Neural progenitor cell (in vitro differentiated cells): Measurements from ENCODE around the gene IL31RA. TPM values are rescaled to one million over a fixed set of nuclear protein-coding genes. Genes with fewer than 3 reads are reported as not detected.

ENCODE experiments used
- DNase-seq: peaks from one replicate; pipeline ENCODE4 v3.0.0-alpha.2; 2016; ENCODE audit warnings: low spot score
- H2AFZ ChIP-seq: fragments of 200-600 bp; sonication (generic); replicated peaks from 2 replicates; pipeline ENCODE4 v1.6.1; 2016; ENCODE audit warnings: antibody characterized with exemption
- H3F3A ChIP-seq: fragments of 200-600 bp; sonication (generic); 2 replicates; pipeline ENCODE4 v1.6.1; 2016; ENCODE audit warnings: antibody characterized with exemption, low read depth
- H3K27ac ChIP-seq: fragments of 200-600 bp; sonication (generic); 2 replicates; pipeline ENCODE4 v1.5.1; 2016; ENCODE audit warnings: mild to moderate bottlenecking
- H3K27me3 ChIP-seq: fragments of 200-600 bp; sonication (generic); 2 replicates; pipeline ENCODE4 v1.6.1; 2016; ENCODE audit warnings: mild to moderate bottlenecking, moderate library complexity
- H3K36me3 ChIP-seq: fragments of 200-600 bp; sonication (generic); 2 replicates; pipeline ENCODE4 v1.5.1; 2016
- H3K4me1 ChIP-seq: fragments of 200-600 bp; sonication (generic); 2 replicates; pipeline ENCODE4 v1.6.1; 2016; ENCODE audit warnings: mixed run types
- H3K4me2 ChIP-seq: fragments of 200-600 bp; sonication (generic); 2 replicates; pipeline ENCODE4 v1.6.1; 2016
- H3K4me3 ChIP-seq: fragments of 200-600 bp; sonication (generic); 2 replicates; pipeline ENCODE4 v1.5.1; 2016
- H3K79me2 ChIP-seq: fragments of 200-600 bp; sonication (generic); 2 replicates; pipeline ENCODE4 v1.6.1; 2016; ENCODE audit warnings: low read depth
- H3K9ac ChIP-seq: fragments of 200-600 bp; sonication (generic); 2 replicates; pipeline ENCODE4 v1.6.1; 2016
- H3K9me3 ChIP-seq: fragments of 200-600 bp; sonication (generic); 2 replicates; pipeline ENCODE4 v1.5.1; 2016; ENCODE audit warnings: low read depth
- H4K20me1 ChIP-seq: fragments of 200-600 bp; sonication (generic); 2 replicates; pipeline ENCODE4 v1.6.1; 2016; ENCODE audit warnings: low read depth
- H3K27ac Mint-ChIP-seq: 3 replicates; pipeline ENCODE4 v1.8.0; 2021; ENCODE audit warnings: mixed read lengths
- H3K27me3 Mint-ChIP-seq: 2 replicates; pipeline ENCODE4 v1.8.0; 2022; ENCODE audit warnings: low read depth, mild to moderate bottlenecking, inconsistent platforms, moderate library complexity, mixed read lengths; ENCODE audit not compliant: insufficient read depth
- H3K36me3 Mint-ChIP-seq: 3 replicates; pipeline ENCODE4 v1.8.0; 2021; ENCODE audit warnings: mixed read lengths
- H3K4me1 Mint-ChIP-seq: 3 replicates; pipeline ENCODE4 v1.8.0; 2021; ENCODE audit warnings: mixed read lengths
- H3K4me3 Mint-ChIP-seq: 3 replicates; pipeline ENCODE4 v1.8.0; 2021; ENCODE audit warnings: mild to moderate bottlenecking, moderate library complexity, mixed read lengths
- H3K9me3 Mint-ChIP-seq: 3 replicates; pipeline ENCODE4 v1.8.0; 2020; ENCODE audit warnings: mixed read lengths
- EZH2 ChIP-seq: fragments of 200-600 bp; sonication (generic); IDR thresholded peaks from 2 replicates; pipeline ENCODE4 v1.6.1; 2017; ENCODE audit warnings: antibody characterized with exemption, mild to moderate bottlenecking, moderate library complexity
- EZH2phosphoT487 ChIP-seq: fragments of 200-600 bp; sonication (generic); IDR thresholded peaks from 2 replicates; pipeline ENCODE4 v1.6.1; 2017; ENCODE audit warnings: antibody characterized with exemption
- total RNA-seq: library from RNA; depleted of rRNA; stranded (reverse); fragments of >200 nt; gene quantifications from 2 replicates; pipeline ENCODE4 v1.2.3, GENCODE V29; 2015; ENCODE audit warnings: low replicate concordance
- TF ChIP-seq, protein P1 (sequence below): fragments of 200-600 bp; sonication (generic); IDR thresholded peaks from 2 replicates; pipeline ENCODE4 v1.5.1; 2017; ENCODE audit warnings: antibody characterized with exemption, mild to moderate bottlenecking

The IL31RA gene
- total RNA-seq, 1 donor from 2014 or later, result not detected

DNA sequence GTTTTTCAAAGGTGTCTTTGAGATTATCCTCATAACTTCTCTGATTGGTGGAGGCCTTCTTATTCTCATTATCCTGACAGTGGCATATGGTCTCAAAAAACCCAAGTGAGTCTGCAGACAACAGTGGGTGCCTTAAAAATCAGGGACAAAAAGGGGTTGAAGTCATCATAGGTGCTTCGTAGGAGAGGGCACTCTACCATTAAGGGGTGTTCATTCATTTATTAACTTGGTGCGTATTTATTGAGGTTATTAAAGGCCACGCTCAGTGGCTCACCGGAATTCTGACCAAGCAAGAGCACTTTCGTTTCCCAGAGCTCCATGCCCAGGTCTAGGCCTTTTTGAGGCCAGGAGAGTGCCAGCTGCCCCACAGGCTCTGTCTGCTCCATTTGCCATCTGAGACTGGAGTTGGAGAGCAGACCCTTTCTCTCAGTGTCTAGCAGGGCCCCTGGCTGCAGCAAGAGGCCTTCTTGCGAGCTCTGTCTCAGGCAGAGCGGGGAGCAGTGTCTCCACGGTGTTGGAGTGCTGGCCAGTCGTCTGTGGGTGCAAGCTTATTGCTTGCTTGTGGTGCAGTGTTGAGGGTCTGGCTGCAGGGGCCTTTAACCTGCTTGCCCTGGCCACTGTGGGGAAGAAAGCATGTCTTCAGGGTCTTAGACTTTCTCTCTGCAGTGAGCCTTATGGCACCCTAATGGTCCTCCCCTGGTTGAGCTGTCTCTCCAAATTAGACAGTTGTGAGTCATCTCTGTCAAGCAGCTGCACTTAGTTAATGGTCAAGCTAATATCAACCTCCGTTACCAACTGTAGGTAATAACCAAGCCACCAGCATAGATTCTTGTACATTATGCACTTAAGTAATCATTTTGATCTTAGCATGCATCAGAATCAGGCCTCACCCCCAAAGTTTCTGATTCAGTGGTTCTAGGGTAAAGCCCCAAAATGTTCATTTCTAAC, 62.6 kb downstream of the IL31RA start:
- no peak for DNase-seq
- no peaks in the 10 kb centered on the region for H3K27me3 ChIP-seq
- Mint-ChIP-seq H3K36me3 (no peaks in the 10 kb centered on the region), H3K4me1 (peaks cover 6% of the 10 kb centered on the region), H3K9me3 (no peaks in the 10 kb centered on the region), H3K4me3 (no peak overlapping the region), H3K27me3 (no peaks in the 10 kb centered on the region), H3K27ac (no peak overlapping the region)
- no peak overlapping the region for H2AFZ ChIP-seq
- H3K4me3 ChIP-seq, result no peak overlapping the region
- H3K36me3 ChIP-seq, result no peaks in the 10 kb centered on the region
- H4K20me1 ChIP-seq, result no peaks in the 10 kb centered on the region
- no peak overlapping the region for H3K27ac ChIP-seq
- no peaks in the 10 kb centered on the region for H3F3A ChIP-seq
- no peak overlapping the region for H3K9ac ChIP-seq
- H3K4me1 ChIP-seq, result no peaks in the 10 kb centered on the region
- H3K9me3 ChIP-seq, result no peaks in the 10 kb centered on the region
- no peaks in the 10 kb centered on the region for H3K79me2 ChIP-seq
- H3K4me2 ChIP-seq, result no peak overlapping the region
- TF ChIP-seq EZH2, result no peak
- TF ChIP-seq EZH2phosphoT487, result no peak
- TF ChIP-seq, protein P1, sequence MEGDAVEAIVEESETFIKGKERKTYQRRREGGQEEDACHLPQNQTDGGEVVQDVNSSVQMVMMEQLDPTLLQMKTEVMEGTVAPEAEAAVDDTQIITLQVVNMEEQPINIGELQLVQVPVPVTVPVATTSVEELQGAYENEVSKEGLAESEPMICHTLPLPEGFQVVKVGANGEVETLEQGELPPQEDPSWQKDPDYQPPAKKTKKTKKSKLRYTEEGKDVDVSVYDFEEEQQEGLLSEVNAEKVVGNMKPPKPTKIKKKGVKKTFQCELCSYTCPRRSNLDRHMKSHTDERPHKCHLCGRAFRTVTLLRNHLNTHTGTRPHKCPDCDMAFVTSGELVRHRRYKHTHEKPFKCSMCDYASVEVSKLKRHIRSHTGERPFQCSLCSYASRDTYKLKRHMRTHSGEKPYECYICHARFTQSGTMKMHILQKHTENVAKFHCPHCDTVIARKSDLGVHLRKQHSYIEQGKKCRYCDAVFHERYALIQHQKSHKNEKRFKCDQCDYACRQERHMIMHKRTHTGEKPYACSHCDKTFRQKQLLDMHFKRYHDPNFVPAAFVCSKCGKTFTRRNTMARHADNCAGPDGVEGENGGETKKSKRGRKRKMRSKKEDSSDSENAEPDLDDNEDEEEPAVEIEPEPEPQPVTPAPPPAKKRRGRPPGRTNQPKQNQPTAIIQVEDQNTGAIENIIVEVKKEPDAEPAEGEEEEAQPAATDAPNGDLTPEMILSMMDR, result no peak

DNA sequence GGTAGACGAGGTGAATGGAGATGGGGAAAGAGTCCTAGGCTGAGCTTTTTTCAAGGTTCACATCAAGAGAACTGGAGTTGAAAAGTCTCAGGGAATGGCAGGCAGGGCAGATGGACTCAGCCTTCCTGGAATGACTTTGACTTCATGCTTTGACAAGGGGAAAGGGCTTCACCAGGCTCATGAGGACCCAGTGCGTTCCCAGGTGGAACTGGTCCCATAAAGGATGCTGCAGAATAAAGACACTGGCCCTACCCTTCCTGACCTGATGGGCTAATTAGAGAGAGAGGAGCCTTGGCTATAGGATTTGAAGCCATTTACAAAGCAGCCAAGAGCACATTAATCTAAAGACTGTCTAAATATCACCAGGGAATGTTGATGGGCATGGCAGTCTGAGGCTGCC, 63.8 kb downstream of the IL31RA start:
- Mint-ChIP-seq H3K27me3 (peaks cover 4% of the 10 kb centered on the region), H3K4me1 (peaks cover 6% of the 10 kb centered on the region)

DNA sequence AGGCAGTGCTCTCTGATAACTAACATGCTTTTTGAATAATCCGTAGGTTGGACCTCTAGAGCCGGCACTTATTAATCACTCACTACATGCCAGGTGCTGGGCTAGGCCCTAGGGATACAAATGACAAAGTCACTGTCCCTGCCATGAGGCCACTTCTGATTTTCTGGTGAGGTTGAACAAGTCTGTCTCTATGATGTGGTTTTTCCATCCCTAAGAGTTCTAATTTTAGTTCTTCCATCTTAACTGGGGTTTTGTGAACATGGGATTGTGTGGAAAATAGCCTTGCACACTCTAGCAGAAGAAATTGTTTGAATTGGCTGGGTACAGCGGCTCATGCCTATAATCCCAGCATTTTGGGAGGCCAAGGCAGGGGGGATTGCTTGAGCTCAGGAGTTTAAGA, 64.6 kb downstream of the IL31RA start:
- H3K36me3 ChIP-seq, result no peaks in the 10 kb centered on the region
- no peaks in the 10 kb centered on the region for H4K20me1 ChIP-seq
- H3K9ac ChIP-seq, result no peak overlapping the region
- H3K27ac ChIP-seq, result no peak overlapping the region
- no peaks in the 10 kb centered on the region for H3K9me3 ChIP-seq
- H3K27me3 ChIP-seq, result no peaks in the 10 kb centered on the region
- H3K79me2 ChIP-seq, result no peaks in the 10 kb centered on the region
- H3K4me1 ChIP-seq, result no peaks in the 10 kb centered on the region
- Mint-ChIP-seq H3K9me3 (no peaks in the 10 kb centered on the region), H3K4me1 (peaks cover 6% of the 10 kb centered on the region), H3K27me3 (peaks cover 6% of the 10 kb centered on the region), H3K36me3 (no peaks in the 10 kb centered on the region), H3K4me3 (no peak overlapping the region), H3K27ac (no peak overlapping the region)
- TF ChIP-seq, protein P1, result no peak
- TF ChIP-seq EZH2 (no peak), EZH2phosphoT487 (no peak)
- H3K4me3 ChIP-seq, result no peak overlapping the region
- no peak overlapping the region for H2AFZ ChIP-seq
- H3K4me2 ChIP-seq, result no peak overlapping the region
- no peaks in the 10 kb centered on the region for H3F3A ChIP-seq
- DNase-seq, result no peak

More for the DNA sequence above, 63.8 kb downstream of the IL31RA start:
- Mint-ChIP-seq H3K27ac (no peak overlapping the region), H3K36me3 (no peaks in the 10 kb centered on the region), H3K9me3 (no peaks in the 10 kb centered on the region), H3K4me3 (no peak overlapping the region)
- Histone ChIP-seq H3K4me3 (no peak overlapping the region), H3F3A (no peaks in the 10 kb centered on the region), H3K79me2 (no peaks in the 10 kb centered on the region), H3K4me1 (no peaks in the 10 kb centered on the region), H3K9ac (no peak overlapping the region), H4K20me1 (no peaks in the 10 kb centered on the region), H3K27ac (no peak overlapping the region), H3K4me2 (no peak overlapping the region), H2AFZ (no peak overlapping the region), H3K27me3 (no peaks in the 10 kb centered on the region), H3K36me3 (no peaks in the 10 kb centered on the region), H3K9me3 (no peaks in the 10 kb centered on the region)
- TF ChIP-seq EZH2phosphoT487 (no peak), EZH2 (no peak)
- TF ChIP-seq, protein P1, result no peak
- DNase-seq, result no peak
